GM12878 (cell line): ENCODE data around the gene CLEC7A. TPM values are rescaled to one million over a fixed set of nuclear protein-coding genes. Genes with fewer than 3 reads are reported as not detected.

Source experiments
- ATAC-seq: fragments of 200-7000 bp; cut with Tn5 transposase; 3 replicates; pipeline ENCODE4 v1.9.1; 2020; ENCODE audit warnings: mild to moderate bottlenecking, moderate library complexity
- BruUV-seq: library from RNA; stranded (reverse); fragments of 400-500 nt; replicated peaks from 2 replicates; lab custom pipeline; 2021; lab: Mats Ljungman, UMichigan
- CTCF ChIA-PET: fragments of 300-600 bp; sonication (Branson Sonifier 250); formaldehyde crosslinking; extraction: SDS; loops from one replicate; lab custom pipeline; 2021; ENCODE audit warnings: inconsistent platforms; lab: Yijun Ruan, JAX
- POLR2A ChIA-PET: fragments of 350-600 bp; formaldehyde crosslinking; extraction: SDS; loops from one replicate; lab custom pipeline; 2021; ENCODE audit warnings: inconsistent platforms; lab: Charles Lee
- RAD21 ChIA-PET: fragments of 300-600 bp; sonication (Branson Sonifier 250); formaldehyde crosslinking; loops from one replicate; lab custom pipeline; 2023; ENCODE audit warnings: antibody characterized with exemption; ENCODE audit not compliant: unreplicated experiment; lab: Charles Lee
- SMC1A ChIA-PET: fragments of 300-600 bp; sonication (Branson Sonifier 250); formaldehyde crosslinking; loops from one replicate; lab custom pipeline; 2023; ENCODE audit not compliant: unreplicated experiment, uncharacterized antibody; lab: Charles Lee
- DNase-seq: peaks from one replicate; pipeline ENCODE4 v3.0.0-alpha.2; 2011; ENCODE audit warnings: low read depth, low spot score
- FAIRE-seq: peaks from 3 replicates; lab custom pipeline; 2011; peaks lifted over from hg19 to GRCh38; lab: Jason Lieb, UNC
- H2AFZ ChIP-seq: 2 replicates; pipeline ENCODE4 v1.6.0; 2011; ENCODE audit warnings: low read depth, low read length, control low read depth; ENCODE audit not compliant: control insufficient read depth
- H3K27ac ChIP-seq: 2 replicates; pipeline ENCODE4 v1.5.1; 2011; ENCODE audit warnings: control low read depth; ENCODE audit not compliant: control insufficient read depth, insufficient read depth
- H3K27me3 ChIP-seq, 2 experiments: replicated peaks in 1 of 2; 2 replicates each; pipeline versions ENCODE4 v1.6.0 to v1.6.1; 2011; ENCODE audit warnings: low read length in 1 of 2; ENCODE audit not compliant: control insufficient read depth in 2 of 2, insufficient read depth in 2 of 2
- H3K36me3 ChIP-seq, 2 experiments: 2 replicates each; pipeline ENCODE4 v1.5.1; 2011; ENCODE audit warnings: low read length in 1 of 2; ENCODE audit not compliant: control insufficient read depth in 2 of 2, insufficient read depth in 2 of 2
- H3K4me1 ChIP-seq: 2 replicates; pipeline ENCODE4 v1.6.1; 2011; ENCODE audit warnings: mild to moderate bottlenecking, low read length, moderate library complexity, mixed read lengths; ENCODE audit not compliant: control insufficient read depth, insufficient read depth
- H3K4me2 ChIP-seq: 2 replicates; pipeline ENCODE4 v1.6.0; 2011; ENCODE audit warnings: control low read depth; ENCODE audit not compliant: control insufficient read depth, insufficient read depth
- H3K4me3 ChIP-seq: fragments of 200-600 bp; sonication (generic); 2 replicates; pipeline ENCODE4 v1.5.1; 2016
- H3K79me2 ChIP-seq: 2 replicates; pipeline ENCODE4 v1.6.0; 2011; ENCODE audit warnings: low read length; ENCODE audit not compliant: control insufficient read depth, insufficient read depth
- H3K9ac ChIP-seq: 2 replicates; pipeline ENCODE4 v1.8.0; 2011; ENCODE audit warnings: low read length, control low read depth, mixed read lengths; ENCODE audit not compliant: control insufficient read depth, insufficient read depth
- H3K9me3 ChIP-seq: replicated peaks from 3 replicates; pipeline ENCODE4 v1.5.1; 2011; ENCODE audit warnings: mild to moderate bottlenecking, low read length; ENCODE audit not compliant: control insufficient read depth, insufficient read depth
- H4K20me1 ChIP-seq: 2 replicates; pipeline ENCODE4 v1.6.0; 2011; ENCODE audit not compliant: control insufficient read depth, insufficient read depth
- CHD1 ChIP-seq: IDR thresholded peaks from 2 replicates; pipeline ENCODE4 v1.6.1; 2012; ENCODE audit warnings: low read depth, low read length, improper control_type of control experiment
- CHD2 ChIP-seq: IDR thresholded peaks from 2 replicates; pipeline ENCODE4 v1.6.1; 2011; ENCODE audit warnings: low read depth, low read length, improper control_type of control experiment, borderline replicate concordance
- CHD4 ChIP-seq: fragments of 200-600 bp; sonication (generic); IDR thresholded peaks from 2 replicates; pipeline ENCODE4 v1.6.1; 2016; ENCODE audit warnings: mild to moderate bottlenecking
- CREB1 ChIP-seq: IDR thresholded peaks from 2 replicates; pipeline ENCODE4 v1.6.1; 2012; ENCODE audit warnings: low read depth, mild to moderate bottlenecking, inconsistent platforms
- EP300 ChIP-seq, 2 experiments: fragments of 150-350 bp in 1 of 2; IDR thresholded peaks; 2 replicates each; pipeline ENCODE4 v1.6.1; 2011 to 2012; ENCODE audit warnings: low read depth in 2 of 2, low read length in 2 of 2, borderline replicate concordance in 1 of 2, improper control_type of control experiment in 1 of 2, inconsistent platforms in 1 of 2; ENCODE audit not compliant: control insufficient read depth in 1 of 2
- FOXM1 ChIP-seq: IDR thresholded peaks from 2 replicates; pipeline ENCODE4 v1.6.1; 2012; ENCODE audit warnings: low read depth, mild to moderate bottlenecking, inconsistent platforms, low read length, moderate library complexity
- GATAD2B ChIP-seq: fragments of 450-650 bp; conservative IDR thresholded peaks from 2 replicates; pipeline ENCODE4 v1.6.1; 2017; ENCODE audit warnings: low read depth, mild to moderate bottlenecking, moderate library complexity
- HCFC1 ChIP-seq: fragments of 150-350 bp; IDR thresholded peaks from 2 replicates; pipeline ENCODE4 v1.6.1; 2014; ENCODE audit warnings: low read length
- KLF5 ChIP-seq: fragments of 450-650 bp; IDR thresholded peaks from 2 replicates; pipeline ENCODE4 v1.6.1; 2014; ENCODE audit warnings: mild to moderate bottlenecking; ENCODE audit not compliant: partially characterized antibody
- NBN ChIP-seq: fragments of 450-650 bp; IDR thresholded peaks from 2 replicates; pipeline ENCODE4 v1.6.1; 2016
- NFYB ChIP-seq: IDR thresholded peaks from 2 replicates; pipeline ENCODE4 v1.6.1; 2011; ENCODE audit warnings: low read depth, mild to moderate bottlenecking, low read length, improper control_type of control experiment, moderate library complexity; ENCODE audit not compliant: insufficient read depth
- SP1 ChIP-seq: IDR thresholded peaks from one replicate; pipeline ENCODE4 v1.6.1; 2011; ENCODE audit warnings: low read depth, low read length
- TAF1 ChIP-seq: IDR thresholded peaks from 2 replicates; pipeline ENCODE4 v1.6.1; 2011; ENCODE audit warnings: mild to moderate bottlenecking, low read depth, low read length, borderline replicate concordance
- WGBS: methylation state at CpG from one replicate; pipeline ENCODE4 v1.1.6; 2016; ENCODE audit warnings: low lambda C conversion rate; ENCODE audit not compliant: insufficient replicate concordance, insufficient coverage; ENCODE audit errors: missing lambda C conversion rate; 5-methylcytosine and 5-hydroxymethylcytosine counted together
- in situ Hi-C: fragments of 300-500 bp; cut with MboI; formaldehyde crosslinking; loops from 9 replicates; pipeline ENCODE4 v1.14.3; 2018; ENCODE audit warnings: mixed read lengths
- intact Hi-C: fragments of 100-400 bp; cut with micrococcal nuclease; formaldehyde crosslinking; loops from one replicate; pipeline ENCODE4 v1.14.2; 2022; ENCODE audit not compliant: unreplicated experiment
- polyA plus RNA-seq, 11 experiments: library from polyadenylated mRNA; depleted of rRNA in 4 of 11; unstranded in 6 of 11; stranded (reverse) in 5 of 11; fragments of >200 nt; fragmentation: Nextera tagmentation in 4 of 11; fragmentation: Illumina TruSeq in 1 of 11; extraction: Ambion mirVana in 4 of 11; extraction: Trizol in 1 of 11; gene quantifications; 1 replicate in 1 of 11; 2 replicates in 10 of 11; pipeline versions ENCODE4 v1.2.1 to v1.2.3, GENCODE V29; 2011 to 2016; ENCODE audit warnings: inconsistent platforms in 2 of 11, missing spikeins in 2 of 11, low read depth in 1 of 11
- total RNA-seq, 4 experiments: library from RNA; depleted of rRNA in 3 of 4; stranded (reverse); fragments of >200 nt in 3 of 4; fragmentation: Illumina TruSeq in 1 of 4; extraction: Trizol in 1 of 4; gene quantifications; 2 replicates each; pipeline versions ENCODE4 v1.2.1 to v1.2.3, GENCODE V29; 2013 to 2021
- TF ChIP-seq, protein P1 (sequence below): IDR thresholded peaks from 2 replicates; pipeline ENCODE4 v1.6.1; 2012; ENCODE audit warnings: low read depth, low read length, improper control_type of control experiment
- TF ChIP-seq, protein P2 (sequence below): fragments of 150-350 bp; IDR thresholded peaks from 2 replicates; pipeline ENCODE4 v1.6.1; 2014; ENCODE audit warnings: mild to moderate bottlenecking, low read depth, low read length
- TF ChIP-seq, protein P3 (sequence below): fragments of 450-650 bp; conservative IDR thresholded peaks from 2 replicates; pipeline ENCODE4 v1.6.1; 2017; ENCODE audit warnings: mild to moderate bottlenecking, moderate library complexity
- TF ChIP-seq, protein P4 (sequence below): fragments of 450-650 bp; IDR thresholded peaks from 2 replicates; pipeline ENCODE4 v1.6.1; 2018; ENCODE audit warnings: mild to moderate bottlenecking, low read depth, moderate library complexity; ENCODE audit not compliant: partially characterized antibody

Gene CLEC7A
- total and polyA plus RNA-seq, 10 of the 15 experiments (the other 5 are each of a cell fraction or from before 2014, with no cell fraction given): not detected

DNA sequence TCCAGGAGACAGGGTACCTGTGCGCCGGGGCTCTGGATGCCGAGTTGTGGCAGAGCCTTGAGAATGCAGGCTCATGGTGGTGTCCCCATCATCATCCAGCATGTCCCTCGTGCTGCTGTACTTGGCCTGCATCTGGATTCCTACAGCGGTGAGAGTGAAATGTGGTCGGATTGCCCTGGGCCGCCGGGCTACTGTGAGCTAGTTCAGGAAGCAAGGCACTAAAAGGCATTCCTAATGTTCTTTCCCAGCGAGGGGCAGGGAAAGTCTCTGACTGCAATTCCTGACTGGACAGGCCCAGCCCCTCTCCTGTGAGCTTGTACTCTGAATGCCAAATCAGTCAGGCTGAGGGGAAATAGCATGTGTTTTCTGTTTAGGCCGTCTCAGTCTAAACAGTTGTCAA lies 31.2 kb downstream of the CLEC7A start, which contains the start of gene CLEC1A (continued):
- TF ChIP-seq, protein P1, sequence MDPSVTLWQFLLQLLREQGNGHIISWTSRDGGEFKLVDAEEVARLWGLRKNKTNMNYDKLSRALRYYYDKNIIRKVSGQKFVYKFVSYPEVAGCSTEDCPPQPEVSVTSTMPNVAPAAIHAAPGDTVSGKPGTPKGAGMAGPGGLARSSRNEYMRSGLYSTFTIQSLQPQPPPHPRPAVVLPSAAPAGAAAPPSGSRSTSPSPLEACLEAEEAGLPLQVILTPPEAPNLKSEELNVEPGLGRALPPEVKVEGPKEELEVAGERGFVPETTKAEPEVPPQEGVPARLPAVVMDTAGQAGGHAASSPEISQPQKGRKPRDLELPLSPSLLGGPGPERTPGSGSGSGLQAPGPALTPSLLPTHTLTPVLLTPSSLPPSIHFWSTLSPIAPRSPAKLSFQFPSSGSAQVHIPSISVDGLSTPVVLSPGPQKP: no peak
- TF ChIP-seq EP300 (IDR thresholded peaks at IDR 0.05; ENCODE audit: borderline replicate concordance in 1 of 2, control insufficient read depth in 1 of 2, low read depth in 2 of 2, low read length in 2 of 2): no peak
- no peak for TF ChIP-seq CREB1
- TF ChIP-seq CHD2: no peak
- no peak for TF ChIP-seq NBN

DNA sequence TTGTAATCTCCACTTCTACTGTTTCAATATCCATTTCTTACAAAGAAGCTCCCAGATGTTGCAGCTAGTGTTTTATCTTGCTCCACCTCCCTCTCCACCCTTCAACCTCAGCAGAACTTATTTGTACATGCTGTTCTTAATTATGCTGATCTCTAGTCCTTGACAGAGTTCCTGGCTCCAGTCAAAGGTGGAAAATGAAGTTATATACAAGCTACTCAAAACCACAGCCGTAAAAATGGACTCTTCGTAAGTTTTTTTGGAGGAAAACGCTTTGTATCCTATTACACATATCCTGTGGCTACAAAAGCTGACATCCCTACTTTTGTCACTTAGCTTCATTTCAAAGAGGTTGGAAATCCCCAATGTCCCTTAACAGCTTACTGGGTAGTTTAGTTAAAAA lies 32.5 kb downstream of the CLEC7A start:
- Histone ChIP-seq H4K20me1 (no peaks in the 10 kb centered on the region), H3K27ac (no peak overlapping the region), H3K4me1 (no peaks in the 10 kb centered on the region), H2AFZ (no peak overlapping the region), H3K27me3 (no peaks in the 10 kb centered on the region), H3K4me3 (no peak overlapping the region), H3K9me3 (no peaks in the 10 kb centered on the region), H3K36me3 (no peaks in the 10 kb centered on the region), H3K79me2 (no peaks in the 10 kb centered on the region), H3K9ac (no peak overlapping the region), H3K4me2 (no peak overlapping the region)
- intact Hi-C loops (no loop called here), in situ Hi-C loops (no loop called here)
- CTCF ChIA-PET: interaction anchor here (0.6 to 2.4 kb wide), 5 partner anchors 36 to 176 kb away, joined by 3 to 5 read pairs (median 3); no protein-coding TSS in a partner anchor
- FAIRE-seq: no peak
- no peak for ATAC-seq
- BruUV-seq: no TSS peak
- RAD21 ChIA-PET: no interaction called here
- POLR2A ChIA-PET: no interaction called here
- no peak for DNase-seq
- SMC1A ChIA-PET: interaction anchor here (0.8 to 1.8 kb wide), 3 partner anchors 17 to 33 kb away, joined by 3 to 4 read pairs (median 3); partner anchors contain the start of gene CLEC7A
- WGBS: 17% methylated on average over 3 of the region's 3 CpGs
- no peak for TF ChIP-seq NFYB
- TF ChIP-seq CHD1: no peak
- TF ChIP-seq FOXM1: no peak
- no peak for TF ChIP-seq GATAD2B
- TF ChIP-seq KLF5: no peak
- TF ChIP-seq CHD4: no peak
- TF ChIP-seq, protein P2, sequence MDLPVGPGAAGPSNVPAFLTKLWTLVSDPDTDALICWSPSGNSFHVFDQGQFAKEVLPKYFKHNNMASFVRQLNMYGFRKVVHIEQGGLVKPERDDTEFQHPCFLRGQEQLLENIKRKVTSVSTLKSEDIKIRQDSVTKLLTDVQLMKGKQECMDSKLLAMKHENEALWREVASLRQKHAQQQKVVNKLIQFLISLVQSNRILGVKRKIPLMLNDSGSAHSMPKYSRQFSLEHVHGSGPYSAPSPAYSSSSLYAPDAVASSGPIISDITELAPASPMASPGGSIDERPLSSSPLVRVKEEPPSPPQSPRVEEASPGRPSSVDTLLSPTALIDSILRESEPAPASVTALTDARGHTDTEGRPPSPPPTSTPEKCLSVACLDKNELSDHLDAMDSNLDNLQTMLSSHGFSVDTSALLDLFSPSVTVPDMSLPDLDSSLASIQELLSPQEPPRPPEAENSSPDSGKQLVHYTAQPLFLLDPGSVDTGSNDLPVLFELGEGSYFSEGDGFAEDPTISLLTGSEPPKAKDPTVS: no peak
- TF ChIP-seq, protein P3, sequence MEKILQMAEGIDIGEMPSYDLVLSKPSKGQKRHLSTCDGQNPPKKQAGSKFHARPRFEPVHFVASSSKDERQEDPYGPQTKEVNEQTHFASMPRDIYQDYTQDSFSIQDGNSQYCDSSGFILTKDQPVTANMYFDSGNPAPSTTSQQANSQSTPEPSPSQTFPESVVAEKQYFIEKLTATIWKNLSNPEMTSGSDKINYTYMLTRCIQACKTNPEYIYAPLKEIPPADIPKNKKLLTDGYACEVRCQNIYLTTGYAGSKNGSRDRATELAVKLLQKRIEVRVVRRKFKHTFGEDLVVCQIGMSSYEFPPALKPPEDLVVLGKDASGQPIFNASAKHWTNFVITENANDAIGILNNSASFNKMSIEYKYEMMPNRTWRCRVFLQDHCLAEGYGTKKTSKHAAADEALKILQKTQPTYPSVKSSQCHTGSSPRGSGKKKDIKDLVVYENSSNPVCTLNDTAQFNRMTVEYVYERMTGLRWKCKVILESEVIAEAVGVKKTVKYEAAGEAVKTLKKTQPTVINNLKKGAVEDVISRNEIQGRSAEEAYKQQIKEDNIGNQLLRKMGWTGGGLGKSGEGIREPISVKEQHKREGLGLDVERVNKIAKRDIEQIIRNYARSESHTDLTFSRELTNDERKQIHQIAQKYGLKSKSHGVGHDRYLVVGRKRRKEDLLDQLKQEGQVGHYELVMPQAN: no peak
- no peak for TF ChIP-seq HCFC1
- TF ChIP-seq SP1: no peak
- no peak for TF ChIP-seq TAF1
- TF ChIP-seq, protein P4, sequence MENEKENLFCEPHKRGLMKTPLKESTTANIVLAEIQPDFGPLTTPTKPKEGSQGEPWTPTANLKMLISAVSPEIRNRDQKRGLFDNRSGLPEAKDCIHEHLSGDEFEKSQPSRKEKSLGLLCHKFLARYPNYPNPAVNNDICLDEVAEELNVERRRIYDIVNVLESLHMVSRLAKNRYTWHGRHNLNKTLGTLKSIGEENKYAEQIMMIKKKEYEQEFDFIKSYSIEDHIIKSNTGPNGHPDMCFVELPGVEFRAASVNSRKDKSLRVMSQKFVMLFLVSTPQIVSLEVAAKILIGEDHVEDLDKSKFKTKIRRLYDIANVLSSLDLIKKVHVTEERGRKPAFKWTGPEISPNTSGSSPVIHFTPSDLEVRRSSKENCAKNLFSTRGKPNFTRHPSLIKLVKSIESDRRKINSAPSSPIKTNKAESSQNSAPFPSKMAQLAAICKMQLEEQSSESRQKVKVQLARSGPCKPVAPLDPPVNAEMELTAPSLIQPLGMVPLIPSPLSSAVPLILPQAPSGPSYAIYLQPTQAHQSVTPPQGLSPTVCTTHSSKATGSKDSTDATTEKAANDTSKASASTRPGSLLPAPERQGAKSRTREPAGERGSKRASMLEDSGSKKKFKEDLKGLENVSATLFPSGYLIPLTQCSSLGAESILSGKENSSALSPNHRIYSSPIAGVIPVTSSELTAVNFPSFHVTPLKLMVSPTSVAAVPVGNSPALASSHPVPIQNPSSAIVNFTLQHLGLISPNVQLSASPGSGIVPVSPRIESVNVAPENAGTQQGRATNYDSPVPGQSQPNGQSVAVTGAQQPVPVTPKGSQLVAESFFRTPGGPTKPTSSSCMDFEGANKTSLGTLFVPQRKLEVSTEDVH: no peak
